HUES48 (cell line): ENCODE data around the gene CRLF1.
A peak's percentile ranks its signal among the peaks of the same experiment; 100 is the strongest.

Source experiments
- H3K27ac ChIP-seq: one replicate; pipeline ENCODE4 v1.7.0; 2013; ENCODE audit warnings: low read depth, low read length, inconsistent platforms
- H3K27me3 ChIP-seq: 2 replicates; pipeline ENCODE4 v1.6.1; 2013; ENCODE audit warnings: mild to moderate bottlenecking, low read length; ENCODE audit not compliant: control insufficient read depth, insufficient read depth
- H3K36me3 ChIP-seq: 2 replicates; pipeline ENCODE4 v1.6.1; 2013; ENCODE audit warnings: low read length; ENCODE audit not compliant: control insufficient read depth, insufficient read depth
- H3K4me1 ChIP-seq: 2 replicates; pipeline ENCODE4 v1.6.1; 2013; ENCODE audit warnings: mild to moderate bottlenecking, low read length; ENCODE audit not compliant: control insufficient read depth, insufficient read depth
- H3K4me3 ChIP-seq: 2 replicates; pipeline ENCODE4 v1.5.1; 2013; ENCODE audit warnings: mild to moderate bottlenecking, low read depth, low read length
- H3K9ac ChIP-seq: 2 replicates; pipeline ENCODE4 v1.6.1; 2013; ENCODE audit warnings: mild to moderate bottlenecking, low read depth, low read length, moderate library complexity
- H3K9me3 ChIP-seq: 2 replicates; pipeline ENCODE4 v1.6.1; 2013; ENCODE audit warnings: low read length; ENCODE audit not compliant: control insufficient read depth, insufficient read depth

Gene CRLF1

GRCh38 chr19:18613589-18614234 lies 7.1 kb upstream of the CRLF1 start:
- Histone ChIP-seq H3K4me3 (peak overlapping the region; percentile 63; the same call in 1 of the 2 replicates), H3K9ac (no peak overlapping the region), H3K27me3 (peaks cover 74% of the 10 kb centered on the region), H3K9me3 (no peaks in the 10 kb centered on the region), H3K36me3 (no peaks in the 10 kb centered on the region), H3K27ac (no peak overlapping the region), H3K4me1 (peaks cover 25% of the 10 kb centered on the region)

GRCh38 chr19:18612772-18613588 lies 6.4 kb upstream of the CRLF1 start, which contains the start of gene TMEM59L:
TSS of gene TMEM59L (plus strand) at chr19:18612870. CDS start at chr19:18612959, 89 bp downstream.
- Histone ChIP-seq H3K9ac (no peak within 1 kb of the TSS), H3K27me3 (peaks cover 81% of the 10 kb centered on the region), H3K4me1 (peaks cover 29% of the 10 kb centered on the region), H3K27ac (no peak within 1 kb of the TSS), H3K4me3 (peak within 1 kb of the TSS; percentile 63), H3K9me3 (no peaks in the 10 kb centered on the region), H3K36me3 (no peaks in the 10 kb centered on the region)

GRCh38 chr19:18612051-18612771 lies 5.6 kb upstream of the CRLF1 start:
- no peak overlapping the region for H3K9ac ChIP-seq
- no peaks in the 10 kb centered on the region for H3K9me3 ChIP-seq
- H3K4me3 ChIP-seq = peak overlapping the region; percentile 63
- H3K36me3 ChIP-seq = no peaks in the 10 kb centered on the region
- no peak overlapping the region for H3K27ac ChIP-seq
- peaks cover 32% of the 10 kb centered on the region for H3K4me1 ChIP-seq
- H3K27me3 ChIP-seq = peaks cover 89% of the 10 kb centered on the region

- Histone ChIP-seq H3K9me3 (no peaks in the 10 kb centered on the region), H3K36me3 (no peaks in the 10 kb centered on the region), H3K27ac (no peak overlapping the region), H3K27me3 (peaks cover 93% of the 10 kb centered on the region), H3K4me3 (peak overlapping the region; percentile 63), H3K9ac (no peak overlapping the region), H3K4me1 (peaks cover 32% of the 10 kb centered on the region)
These were observed 4.9 kb upstream of the CRLF1 start for GRCh38 chr19:18611327-18612050.

GRCh38 chr19:18610556-18611326 lies 4.1 kb upstream of the CRLF1 start:
- Histone ChIP-seq H3K27me3 (peaks cover 95% of the 10 kb centered on the region), H3K4me3 (peak overlapping the region; percentile 63), H3K9ac (no peak overlapping the region), H3K9me3 (no peaks in the 10 kb centered on the region), H3K4me1 (peaks cover 32% of the 10 kb centered on the region), H3K36me3 (no peaks in the 10 kb centered on the region), H3K27ac (no peak overlapping the region)

- Histone ChIP-seq H3K27me3 (peaks cover 96% of the 10 kb centered on the region), H3K9ac (no peak overlapping the region), H3K4me1 (peaks cover 35% of the 10 kb centered on the region), H3K9me3 (no peaks in the 10 kb centered on the region), H3K27ac (no peak overlapping the region), H3K36me3 (no peaks in the 10 kb centered on the region), H3K4me3 (peak overlapping the region; percentile 29; the same call in 1 of the 2 replicates)
These were observed 3.6 kb upstream of the CRLF1 start for GRCh38 chr19:18610245-18610555.

- H3K27me3 ChIP-seq = peaks cover 96% of the 10 kb centered on the region
- H3K9ac ChIP-seq = no peak overlapping the region
- H3K36me3 ChIP-seq = no peaks in the 10 kb centered on the region
- H3K4me1 ChIP-seq = peaks cover 38% of the 10 kb centered on the region
- no peaks in the 10 kb centered on the region for H3K9me3 ChIP-seq
- H3K27ac ChIP-seq = no peak overlapping the region
- no peak overlapping the region for H3K4me3 ChIP-seq
These were observed 3.1 kb upstream of the CRLF1 start for GRCh38 chr19:18609717-18610051.

GRCh38 chr19:18608805-18609716 lies 2.5 kb upstream of the CRLF1 start:
- H3K9ac ChIP-seq = no peak overlapping the region
- H3K27ac ChIP-seq = no peak overlapping the region
- H3K36me3 ChIP-seq = no peaks in the 10 kb centered on the region
- peaks cover 96% of the 10 kb centered on the region for H3K27me3 ChIP-seq
- no peak overlapping the region for H3K4me3 ChIP-seq
- H3K9me3 ChIP-seq = no peaks in the 10 kb centered on the region
- H3K4me1 ChIP-seq = peaks cover 43% of the 10 kb centered on the region

- Histone ChIP-seq H3K4me1 (peaks cover 40% of the 10 kb centered on the region), H3K27me3 (peaks cover 95% of the 10 kb centered on the region), H3K4me3 (no peak overlapping the region), H3K27ac (no peak overlapping the region), H3K9me3 (no peaks in the 10 kb centered on the region), H3K36me3 (no peaks in the 10 kb centered on the region), H3K9ac (no peak overlapping the region)
These were observed 1.7 kb upstream of the CRLF1 start for GRCh38 chr19:18608102-18608804.
